NCI-H128 (cell line): ENCODE results near the gene RRM2.
A peak's percentile ranks its signal among the peaks of the same experiment; 100 is the strongest.
"Not testable (repeated sequence)": the region's sequence is repeated elsewhere in the genome, so short reads cannot be mapped to it uniquely, and the experiment has no call there.

ENCODE experiments used
- DNase-seq: peaks from one replicate; lab custom pipeline; 2025; ENCODE audit not compliant: unreplicated experiment; lab: John Stamatoyannopoulos, UW

The RRM2 gene

DNA sequence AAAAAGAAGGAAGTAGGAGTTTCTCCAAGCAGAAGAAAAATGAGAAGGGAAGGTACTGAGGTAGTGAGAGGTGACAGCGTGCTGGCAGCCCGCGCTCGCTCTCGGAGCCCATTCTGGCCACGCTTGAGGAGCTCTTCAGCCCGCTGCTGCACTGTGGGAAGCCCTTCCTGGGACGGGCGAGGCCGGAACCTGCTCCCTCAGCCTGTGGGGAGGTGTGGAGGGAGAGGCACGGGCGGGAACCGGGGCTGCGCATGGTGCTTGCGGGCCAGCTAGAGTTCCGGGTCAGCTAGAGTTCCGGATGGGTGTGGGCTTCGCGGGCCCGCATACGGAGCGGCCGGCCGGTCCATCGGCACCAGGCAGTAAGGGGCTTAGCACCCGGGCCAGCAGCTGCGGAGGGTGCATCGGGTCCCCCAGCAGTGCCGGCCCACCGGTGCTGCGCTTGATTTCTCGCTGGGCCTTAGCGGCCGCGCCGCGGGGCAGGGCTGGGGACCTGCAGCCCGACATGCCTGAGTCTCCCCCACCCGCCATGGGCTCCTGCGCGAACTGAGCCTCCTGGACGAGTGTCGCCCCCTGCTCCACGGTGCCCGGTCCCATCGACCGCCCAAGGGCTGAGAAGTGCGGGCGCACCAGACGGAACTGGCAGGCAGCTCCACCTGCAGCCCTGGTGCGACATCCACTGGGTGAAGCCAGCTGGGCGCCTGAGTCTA is 31.2 kb upstream of the RRM2 start:
- no peak for DNase-seq

- not testable (repeated sequence) for DNase-seq
These were observed 30.7 kb upstream of the RRM2 start for GRCh38 chr2:10091889-10092244.

DNA sequence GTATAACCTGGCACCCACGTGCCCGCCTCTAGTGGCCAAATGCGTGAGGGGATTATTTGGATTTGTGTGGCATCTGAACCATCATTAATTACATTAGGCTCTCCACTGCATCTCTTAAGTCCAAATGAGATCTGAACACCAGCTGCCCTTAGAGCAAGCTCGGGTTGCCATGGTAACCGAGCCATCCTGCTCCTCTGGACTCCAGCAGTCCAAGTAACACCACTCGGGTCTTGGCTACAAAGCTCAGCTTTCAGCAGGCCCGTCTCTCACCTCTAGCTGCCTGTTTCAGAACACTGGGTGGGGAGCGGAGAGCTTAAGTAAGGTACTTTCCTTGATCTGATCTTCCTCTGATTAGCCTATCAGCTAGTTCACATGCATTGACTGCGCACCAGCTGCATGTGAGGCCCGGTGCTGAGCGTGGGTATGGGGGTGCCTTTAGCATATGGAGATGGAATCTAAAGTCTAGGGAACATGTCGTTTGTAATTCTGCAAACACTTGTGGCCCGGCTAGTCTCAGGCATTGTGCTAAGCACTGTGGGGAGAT is 28.2 kb upstream of the RRM2 start:
- no peak for DNase-seq

GRCh38 chr2:10095175-10095574 is 27.4 kb upstream of the RRM2 start:
- DNase-seq: no peak

DNA sequence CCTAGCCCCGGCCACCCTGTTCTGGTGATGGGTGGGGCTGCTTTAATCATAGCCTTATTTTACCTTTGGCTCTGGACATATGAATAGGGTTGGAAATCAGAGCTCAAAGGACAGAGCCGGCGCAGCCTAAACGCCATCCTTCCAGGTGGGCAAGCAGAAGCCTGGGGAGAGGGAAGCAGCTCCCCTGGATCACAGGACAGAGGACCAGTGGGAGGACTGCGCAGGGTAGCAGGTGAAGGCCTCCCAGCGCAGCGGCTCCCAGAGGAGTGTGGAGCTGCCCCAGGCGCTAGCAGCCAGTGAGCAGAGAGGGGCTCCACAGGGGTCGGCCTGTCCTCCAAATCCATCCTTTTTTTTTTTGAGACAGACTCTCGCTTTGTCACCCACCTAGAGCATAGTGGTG is 25.9 kb upstream of the RRM2 start:
- no peak for DNase-seq

DNA sequence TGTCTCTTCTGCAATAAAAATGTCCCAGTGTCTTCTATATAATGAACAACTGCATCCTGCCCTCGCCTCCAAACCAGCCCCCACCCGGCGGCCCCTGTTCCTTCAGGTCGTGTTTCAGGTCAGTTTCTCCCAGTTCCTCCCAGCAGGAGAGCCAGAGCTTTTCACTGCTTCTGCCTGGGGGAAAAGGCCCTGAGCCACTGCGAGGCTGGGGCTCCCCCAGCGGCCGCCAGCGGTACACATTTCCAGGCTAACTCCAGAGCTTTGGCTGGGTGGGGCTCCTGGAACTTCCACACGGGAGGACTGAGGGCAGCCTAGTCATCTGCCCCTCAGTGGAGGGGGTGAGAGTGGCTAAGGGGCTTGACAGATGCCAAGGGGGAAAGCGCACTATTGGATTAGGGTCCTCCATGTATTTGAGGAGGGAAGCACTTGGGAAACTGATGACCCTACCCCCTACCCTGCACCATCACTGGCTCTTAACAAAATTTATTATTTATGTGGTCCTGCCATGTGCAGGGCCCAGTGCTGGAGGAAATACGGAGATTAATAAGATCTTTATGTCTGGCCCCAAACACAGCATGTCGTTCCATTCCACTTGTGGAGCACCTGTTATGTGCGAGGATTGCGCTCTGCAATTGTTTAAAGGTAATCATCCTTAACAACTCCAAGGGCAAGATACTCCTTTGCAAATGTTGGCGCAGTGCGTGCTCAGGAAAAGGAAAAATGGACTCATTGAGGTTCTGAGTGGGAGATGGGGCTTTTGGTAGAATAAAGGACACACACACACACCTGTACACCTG is 25.0 kb upstream of the RRM2 start:
- DNase-seq: no peak

DNA sequence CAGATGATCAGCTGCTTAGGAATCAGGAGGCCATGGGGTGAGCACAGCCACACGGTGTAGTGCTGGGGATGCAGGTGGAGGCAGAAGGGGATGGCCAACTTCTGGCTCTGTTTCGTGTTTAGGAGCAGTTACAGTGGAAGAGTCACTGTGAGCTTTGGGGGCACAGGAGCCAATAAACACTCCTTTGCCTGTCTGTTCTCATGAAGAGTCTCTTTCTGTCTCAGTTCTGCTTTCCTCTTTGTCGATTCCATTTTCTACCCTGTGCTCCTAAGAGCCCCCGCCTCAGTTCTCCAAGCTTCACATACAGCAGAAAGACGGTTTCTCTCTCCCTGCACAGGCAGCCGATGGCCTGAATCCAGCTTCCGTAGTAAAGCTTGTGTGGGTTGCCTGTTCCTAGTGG is 21.0 kb upstream of the RRM2 start:
- DNase-seq: no peak

- DNase-seq: no peak
These were observed 19.4 kb upstream of the RRM2 start for GRCh38 chr2:10103179-10103578.

DNA sequence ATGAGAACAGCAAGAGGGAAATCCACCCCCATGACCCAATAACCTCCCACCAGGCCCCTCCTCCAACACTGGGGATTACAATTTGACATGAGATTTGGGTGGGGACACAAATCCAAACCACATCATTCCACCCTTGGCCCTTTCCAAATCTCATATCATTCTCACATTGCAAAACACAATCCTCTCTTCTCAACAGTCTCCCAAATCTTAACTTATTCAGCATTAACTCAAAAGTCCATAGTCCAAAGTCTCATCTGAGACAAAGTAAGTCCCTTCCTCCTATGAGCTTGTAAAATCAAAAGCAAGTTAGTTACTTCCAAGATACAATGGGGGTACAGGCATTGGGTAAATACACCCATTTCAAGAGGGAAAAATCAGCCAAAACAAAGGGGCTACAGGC is 17.6 kb upstream of the RRM2 start:
- DNase-seq: not testable (repeated sequence)

- DNase-seq: no peak
These were observed 13.2 kb upstream of the RRM2 start for GRCh38 chr2:10109311-10109710.

- no peak for DNase-seq
These were observed 3.6 kb upstream of the RRM2 start for GRCh38 chr2:10119027-10119325.

- DNase-seq: no peak
These were observed 2.9 kb upstream of the RRM2 start for GRCh38 chr2:10119601-10120157.

DNA sequence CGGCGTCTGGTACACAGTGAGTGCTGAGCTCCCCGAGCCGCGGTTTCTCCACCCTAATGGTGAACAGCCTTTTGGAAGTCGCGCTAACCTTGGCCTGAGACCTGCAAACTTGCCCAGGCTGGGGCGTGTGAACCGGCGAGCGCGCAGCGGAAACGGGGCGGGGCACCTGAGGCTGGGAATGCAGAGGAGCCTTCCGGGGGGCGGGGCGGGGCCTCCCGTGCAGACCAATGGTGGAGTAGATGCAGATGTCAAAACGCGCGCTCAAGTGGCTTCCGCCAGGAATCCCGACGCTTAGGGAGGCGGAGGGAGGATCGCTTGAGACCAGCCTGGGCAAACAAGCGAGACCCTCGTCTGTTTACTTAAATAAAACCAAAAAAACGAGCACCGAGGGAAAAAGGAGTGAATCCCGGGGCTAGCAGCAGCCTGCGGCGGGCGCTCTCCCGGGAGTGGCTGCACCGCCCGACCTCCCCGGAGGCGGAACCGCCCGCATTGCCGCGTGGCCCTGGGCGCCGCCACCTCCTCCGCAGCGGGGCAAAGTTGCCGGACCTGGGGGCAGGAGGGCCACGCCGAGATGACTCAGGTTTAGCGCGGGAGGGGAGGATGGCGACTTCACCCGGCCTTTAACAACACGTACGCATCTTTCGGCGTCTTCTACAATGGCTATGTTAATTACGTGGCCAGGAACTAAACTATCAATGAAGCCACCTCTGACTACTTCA is 2.2 kb upstream of the RRM2 start:
- peak; percentile 74 for DNase-seq

DNA sequence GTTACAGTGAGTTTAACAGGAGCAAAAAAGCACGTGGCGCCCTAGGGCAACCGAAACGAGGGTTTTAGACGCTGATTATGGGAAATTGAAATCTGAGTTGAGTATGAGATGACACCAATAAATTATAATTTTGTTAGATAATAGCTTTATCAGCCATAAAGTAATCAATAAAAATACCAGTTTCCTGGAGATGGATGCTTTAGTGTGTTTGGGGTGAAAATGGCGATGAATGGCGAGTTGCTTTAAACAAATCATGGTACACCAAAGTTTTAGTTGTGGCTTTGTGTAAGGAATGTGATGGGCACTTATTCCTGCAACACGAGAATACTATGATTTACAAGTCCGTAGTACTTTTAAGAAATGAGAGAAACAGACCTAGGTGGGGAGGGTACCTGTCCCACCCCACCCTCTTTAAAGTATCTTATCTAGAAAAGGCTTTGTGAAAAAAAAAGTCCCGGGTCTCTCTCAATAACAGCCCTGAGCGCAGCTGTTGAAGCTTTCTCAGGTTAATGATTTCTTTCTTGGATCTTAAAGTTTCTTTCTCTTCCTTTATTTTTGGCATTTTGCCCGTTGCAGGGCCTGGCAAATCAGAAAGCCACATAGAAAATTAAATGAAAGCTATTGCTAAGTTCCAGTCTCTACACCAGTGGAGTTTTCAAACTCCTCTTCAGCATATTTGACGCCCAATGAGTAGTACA is 1.5 kb upstream of the RRM2 start:
- no peak for DNase-seq

- DNase-seq: no peak
These were observed 742 bp downstream of the RRM2 start for GRCh38 chr2:10123281-10123680.

GRCh38 chr2:10124538-10125045 is 2.1 kb downstream of the RRM2 start:
- DNase-seq: no peak

- DNase-seq: no peak
These were observed 3.5 kb downstream of the RRM2 start for GRCh38 chr2:10125842-10126631.

- DNase-seq: no peak
These were observed 4.1 kb downstream of the RRM2 start for GRCh38 chr2:10126632-10127026.

DNA sequence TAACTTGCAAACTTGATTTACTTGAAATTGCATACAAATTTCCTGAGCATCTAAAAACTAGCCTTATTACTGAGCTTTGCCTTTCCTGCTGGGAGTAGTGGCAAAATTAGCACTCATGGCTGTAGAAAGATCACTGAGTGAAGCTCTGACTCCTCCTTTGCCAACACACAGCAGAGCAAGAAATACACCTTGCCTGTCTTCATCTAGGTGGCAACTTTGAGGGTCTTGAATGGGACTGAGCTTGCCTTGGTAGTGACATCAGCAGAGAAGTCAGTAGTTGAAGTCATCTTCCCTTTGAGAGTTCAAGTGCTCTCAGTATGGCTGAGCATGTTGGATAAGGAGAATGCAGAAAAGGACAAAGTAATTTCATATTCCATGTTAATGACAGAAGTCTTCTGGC is 5.9 kb downstream of the RRM2 start:
- DNase-seq: no peak

GRCh38 chr2:10129490-10129889 is 7.0 kb downstream of the RRM2 start:
- no peak for DNase-seq
